Aortic smooth muscle cell (primary cell): ENCODE measurements around the gene NOD1. TPM values are rescaled to one million over a fixed set of nuclear protein-coding genes. Genes with fewer than 3 reads are reported as not detected.

ENCODE experiments used
- total RNA-seq: library from RNA; depleted of rRNA; stranded (reverse); fragments of >200 nt; gene quantifications from 2 replicates; pipeline ENCODE4 v1.2.3, GENCODE V29; 2014

The NOD1 gene, protein sequence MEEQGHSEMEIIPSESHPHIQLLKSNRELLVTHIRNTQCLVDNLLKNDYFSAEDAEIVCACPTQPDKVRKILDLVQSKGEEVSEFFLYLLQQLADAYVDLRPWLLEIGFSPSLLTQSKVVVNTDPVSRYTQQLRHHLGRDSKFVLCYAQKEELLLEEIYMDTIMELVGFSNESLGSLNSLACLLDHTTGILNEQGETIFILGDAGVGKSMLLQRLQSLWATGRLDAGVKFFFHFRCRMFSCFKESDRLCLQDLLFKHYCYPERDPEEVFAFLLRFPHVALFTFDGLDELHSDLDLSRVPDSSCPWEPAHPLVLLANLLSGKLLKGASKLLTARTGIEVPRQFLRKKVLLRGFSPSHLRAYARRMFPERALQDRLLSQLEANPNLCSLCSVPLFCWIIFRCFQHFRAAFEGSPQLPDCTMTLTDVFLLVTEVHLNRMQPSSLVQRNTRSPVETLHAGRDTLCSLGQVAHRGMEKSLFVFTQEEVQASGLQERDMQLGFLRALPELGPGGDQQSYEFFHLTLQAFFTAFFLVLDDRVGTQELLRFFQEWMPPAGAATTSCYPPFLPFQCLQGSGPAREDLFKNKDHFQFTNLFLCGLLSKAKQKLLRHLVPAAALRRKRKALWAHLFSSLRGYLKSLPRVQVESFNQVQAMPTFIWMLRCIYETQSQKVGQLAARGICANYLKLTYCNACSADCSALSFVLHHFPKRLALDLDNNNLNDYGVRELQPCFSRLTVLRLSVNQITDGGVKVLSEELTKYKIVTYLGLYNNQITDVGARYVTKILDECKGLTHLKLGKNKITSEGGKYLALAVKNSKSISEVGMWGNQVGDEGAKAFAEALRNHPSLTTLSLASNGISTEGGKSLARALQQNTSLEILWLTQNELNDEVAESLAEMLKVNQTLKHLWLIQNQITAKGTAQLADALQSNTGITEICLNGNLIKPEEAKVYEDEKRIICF
- total RNA-seq: 4.2 and 5.1 TPM in 2 replicates

DNA sequence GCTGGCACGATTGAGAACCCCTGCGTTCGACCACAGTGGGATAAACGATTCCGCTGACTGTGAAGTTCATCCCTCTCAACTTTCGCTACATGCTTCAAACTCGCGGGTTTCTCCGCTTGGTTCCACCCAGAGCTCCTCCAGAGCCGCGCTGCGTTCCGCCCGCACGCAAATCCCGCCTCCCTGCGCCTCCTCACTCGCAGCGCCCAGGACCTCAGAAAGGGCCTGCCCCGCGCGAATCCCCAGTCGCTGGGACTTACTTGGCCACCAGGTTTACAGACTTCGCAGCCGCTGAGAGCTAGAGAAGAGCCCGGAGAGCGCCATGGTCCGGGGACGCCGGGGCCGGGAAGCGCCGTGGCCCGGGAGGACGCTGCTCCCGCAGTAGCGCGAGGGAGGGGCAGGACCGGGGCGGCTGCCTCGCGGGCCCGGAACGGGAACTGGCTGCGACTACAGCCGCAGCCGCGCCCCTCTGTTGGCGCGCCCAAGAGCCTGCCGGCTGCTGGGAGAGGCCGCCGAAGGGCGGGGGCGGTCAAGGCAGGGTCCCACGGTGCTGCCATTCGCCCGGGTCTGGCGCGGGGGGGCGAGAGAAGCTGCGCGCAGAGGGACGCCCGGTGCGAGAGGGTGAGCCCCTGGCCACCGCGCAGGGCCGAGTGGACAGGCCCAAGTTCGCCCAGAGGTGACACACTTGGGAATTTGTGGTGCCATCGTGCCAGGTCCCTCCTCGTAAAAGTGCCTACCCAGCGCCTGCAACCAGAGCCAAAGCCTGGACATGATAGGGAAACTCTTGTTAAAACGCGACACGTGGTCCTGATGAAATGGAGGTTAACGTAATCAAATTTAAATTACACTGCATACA, at the start of gene NOD1:
Gene NOD1 (minus strand): TSS at position 436 of the 853 bp plus-strand sequence. CDS start 21,863 bp downstream, outside the sequence.

DNA sequence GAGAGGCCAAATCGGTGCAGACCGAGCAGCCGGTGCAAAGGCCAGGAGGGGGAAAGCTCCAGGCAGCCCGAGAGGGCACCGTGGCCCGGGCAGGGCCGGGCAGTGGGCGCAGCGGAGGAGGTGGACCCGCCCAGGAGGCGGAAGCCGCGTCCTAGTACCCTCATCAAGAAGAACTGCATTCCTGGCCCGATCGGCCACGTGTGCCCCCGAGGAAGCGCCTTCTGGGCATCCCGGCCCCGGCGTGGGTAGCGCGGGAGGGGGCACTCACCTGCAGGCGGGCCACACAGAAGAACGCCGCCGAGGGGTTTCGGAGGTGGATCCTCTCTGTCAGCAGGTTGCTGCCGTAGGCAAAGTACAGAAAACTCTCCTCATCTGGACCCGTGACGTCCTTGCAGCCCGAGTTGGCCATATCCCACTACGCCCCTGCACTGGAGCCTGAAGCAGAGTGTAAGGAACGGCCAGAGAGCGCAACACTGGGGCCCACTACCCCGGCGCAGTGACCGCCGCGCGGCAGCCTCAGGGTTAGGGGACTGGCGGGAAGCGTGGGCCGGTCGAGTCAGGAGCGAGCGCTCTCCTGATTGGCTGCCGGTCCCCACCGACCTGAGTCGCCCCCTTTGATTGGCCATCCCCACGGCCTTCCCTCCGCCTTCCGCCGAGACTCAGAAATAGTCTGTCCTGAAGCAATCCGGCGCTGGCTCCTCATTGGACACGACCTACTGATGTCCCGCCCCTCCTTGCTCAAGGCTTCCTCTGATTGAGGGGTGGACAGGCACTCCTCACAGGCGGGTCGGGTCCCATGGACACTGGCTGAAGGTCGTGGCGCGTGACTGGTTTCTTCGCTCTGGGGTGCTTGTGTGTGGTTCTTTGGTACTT, 26.0 kb upstream of the NOD1 start, which contains the start of gene GGCT:
Gene GGCT (minus strand): TSS at position 529 of the 873 bp plus-strand sequence. CDS start 120 bp downstream, at position 409.

Other genes with a start within 250 kb of the NOD1 start
- 4.2 and 4.6 TPM in 2 replicates for gene ZNRF2, start 194.2 kb downstream of the NOD1 start, total RNA-seq
- gene GGCT, start 26.0 kb upstream of the NOD1 start, total RNA-seq: 15.0 and 19.8 TPM in 2 replicates
- 153 and 164 TPM in 2 replicates for gene GARS1, start 116.1 kb upstream of the NOD1 start, total RNA-seq
- gene CRHR2, start 203.7 kb upstream of the NOD1 start, total RNA-seq: not detected in 2 replicates